HG02623 (cell line): ENCODE measurements around the gene RAP1GAP.

Experiments used
- ATAC-seq: cut with Tn5 transposase; IDR thresholded peaks from one replicate; pipeline ENCODE4 v1.9.1; 2021; ENCODE audit warnings: moderate library complexity; ENCODE audit not compliant: unreplicated experiment

Gene RAP1GAP

DNA sequence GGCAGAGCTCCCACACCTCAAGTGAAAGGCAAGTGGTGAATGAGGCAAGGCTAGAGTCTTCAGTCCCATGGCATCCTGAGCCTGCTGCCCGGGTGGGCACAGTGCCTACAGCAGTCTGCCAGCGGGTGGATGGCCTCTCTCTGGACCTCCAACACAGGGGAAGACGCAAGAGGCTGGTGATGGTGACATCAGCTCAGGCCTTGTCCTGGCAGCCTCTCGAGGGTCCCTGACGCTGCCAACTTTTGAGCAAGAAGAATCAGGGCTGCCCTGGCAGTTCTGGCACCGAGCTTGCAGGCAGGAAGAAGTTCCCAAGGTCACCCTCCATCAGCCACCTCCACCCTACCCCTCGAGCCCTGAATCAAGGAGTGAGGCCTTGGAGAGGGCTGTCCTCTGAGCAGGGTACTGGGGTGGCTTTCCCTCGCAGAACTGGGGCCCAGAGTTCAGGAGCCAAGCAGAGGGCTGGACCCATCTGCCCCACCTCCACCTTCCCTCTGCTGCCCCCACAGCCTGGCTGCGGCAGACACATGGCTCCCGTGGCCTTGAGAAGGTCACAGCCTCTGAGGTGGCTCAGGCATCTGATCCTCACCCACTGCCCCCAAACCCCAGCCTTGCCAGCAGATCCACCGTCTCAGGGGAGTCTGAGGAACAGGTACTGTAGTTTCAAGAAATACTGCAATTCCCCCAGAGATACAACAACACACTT, 5.8 kb downstream of the RAP1GAP start:
- no peak for ATAC-seq

DNA sequence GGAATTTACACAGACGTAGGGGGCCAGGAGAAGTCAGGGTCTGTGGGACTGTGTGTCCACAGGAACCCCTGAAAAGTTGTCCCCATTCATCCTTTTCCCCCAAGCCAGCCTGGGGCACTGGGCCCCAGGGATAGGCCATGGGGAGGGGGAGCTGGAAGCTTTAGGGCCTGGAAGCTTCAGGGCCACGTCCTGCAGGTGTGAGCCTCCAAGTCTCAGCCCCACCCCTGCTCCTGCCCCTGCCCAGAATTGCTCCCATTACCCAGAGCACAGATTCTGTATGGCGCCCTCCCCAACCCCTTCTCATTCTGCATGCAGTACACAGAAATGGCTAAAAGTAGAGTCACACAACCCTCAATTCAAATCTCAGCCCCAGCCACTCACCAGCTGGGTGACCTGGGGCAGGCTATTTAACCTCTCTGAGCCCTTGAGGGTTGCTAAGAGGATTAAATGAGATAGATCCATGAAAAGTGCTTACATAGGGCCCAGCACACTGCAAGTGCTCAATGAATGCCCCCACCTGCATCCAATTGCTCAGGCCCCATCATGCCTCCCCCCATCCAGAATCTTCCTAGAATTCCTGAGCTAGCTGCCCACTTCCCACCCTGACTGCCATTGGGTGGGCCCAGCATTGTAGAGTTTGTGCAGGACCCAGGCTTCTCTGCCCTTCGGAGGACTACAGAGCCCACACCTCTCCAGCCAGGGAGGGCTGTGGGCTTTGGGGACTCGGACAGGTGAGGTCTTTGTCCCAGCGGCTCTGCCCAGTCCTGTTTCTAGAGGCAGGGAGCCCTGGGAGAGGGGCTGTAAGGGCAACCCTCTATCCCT, 6.5 kb downstream of the RAP1GAP start:
- ATAC-seq = no peak

DNA sequence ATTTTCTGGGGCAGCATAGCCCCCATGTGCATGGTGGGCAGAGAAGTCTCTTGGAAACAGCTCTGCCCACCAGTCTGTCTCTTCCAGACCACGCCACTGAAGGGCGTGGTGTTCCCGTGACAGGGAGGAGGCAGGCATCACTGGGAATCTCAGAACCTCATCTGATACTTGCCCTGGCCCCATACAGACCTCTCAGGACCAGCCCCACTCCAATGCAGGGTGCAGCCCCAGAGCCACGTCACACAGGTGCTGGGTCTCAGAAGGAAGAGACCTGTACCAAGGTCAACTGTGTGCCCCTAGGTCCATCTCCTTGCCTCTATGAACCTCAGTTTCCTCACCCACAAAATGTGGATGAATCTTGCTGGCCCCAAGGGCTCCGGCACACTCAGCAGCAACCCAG, 7.3 kb downstream of the RAP1GAP start:
- ATAC-seq = no peak

DNA sequence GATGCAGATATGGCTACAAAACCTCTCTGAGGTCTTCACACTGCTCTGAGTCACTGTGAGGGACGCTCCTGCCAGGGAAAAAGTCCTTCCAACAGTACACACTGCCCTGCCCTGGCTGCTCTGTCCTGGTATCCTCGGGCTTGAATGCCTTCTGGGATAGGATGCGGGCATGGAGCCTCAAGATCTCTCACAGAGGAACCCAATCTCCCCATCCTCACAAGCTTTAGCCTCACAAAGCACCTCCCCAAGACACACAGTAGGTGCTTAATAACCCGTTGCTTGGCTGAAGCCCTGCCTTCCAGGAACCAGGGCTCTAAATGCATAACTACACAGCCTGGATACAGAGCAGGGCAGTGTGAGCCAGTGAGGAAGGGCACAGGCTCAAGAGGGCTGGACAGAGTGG, 9.2 kb downstream of the RAP1GAP start:
- no peak for ATAC-seq

DNA sequence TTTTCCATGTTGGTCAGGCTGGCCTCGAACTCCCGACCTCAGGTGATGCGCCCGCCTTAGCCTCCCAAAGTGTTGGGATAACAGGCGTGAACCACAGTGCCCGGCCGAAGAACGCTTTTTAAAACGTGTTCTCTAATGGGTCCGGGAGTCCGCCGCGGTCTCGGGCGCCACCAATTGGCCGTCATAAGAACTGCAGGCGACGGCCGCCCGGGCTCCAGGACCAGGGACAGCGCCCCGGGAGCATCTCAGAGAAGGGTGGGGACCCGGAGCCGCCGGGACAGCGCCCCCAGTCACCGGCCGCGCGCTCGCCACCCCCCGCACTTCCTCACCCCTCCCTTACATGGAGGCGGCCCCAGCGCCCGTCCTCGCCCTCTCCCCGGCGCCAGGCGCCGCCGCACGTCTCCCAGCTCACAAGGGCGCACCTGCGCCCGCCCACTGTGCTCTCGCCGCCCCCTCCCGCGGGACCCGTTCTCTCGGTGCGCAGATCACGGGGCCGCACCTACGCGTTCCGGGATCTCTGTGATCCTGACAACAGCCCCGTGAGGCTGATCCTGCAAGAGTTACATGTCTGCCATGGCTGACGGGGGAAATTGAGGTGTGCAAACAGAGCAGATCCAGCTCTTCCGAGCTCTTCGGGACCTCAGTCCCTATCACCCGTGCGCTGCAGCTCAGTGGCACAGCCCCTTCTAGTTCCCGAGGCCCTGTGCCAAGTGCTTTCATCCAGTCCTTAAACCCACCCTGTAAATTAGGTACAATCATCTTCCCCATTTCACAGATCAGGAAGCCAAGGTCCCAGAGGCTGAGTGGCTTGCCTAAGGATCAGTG, 9.8 kb downstream of the RAP1GAP start:
- ATAC-seq = no peak

DNA sequence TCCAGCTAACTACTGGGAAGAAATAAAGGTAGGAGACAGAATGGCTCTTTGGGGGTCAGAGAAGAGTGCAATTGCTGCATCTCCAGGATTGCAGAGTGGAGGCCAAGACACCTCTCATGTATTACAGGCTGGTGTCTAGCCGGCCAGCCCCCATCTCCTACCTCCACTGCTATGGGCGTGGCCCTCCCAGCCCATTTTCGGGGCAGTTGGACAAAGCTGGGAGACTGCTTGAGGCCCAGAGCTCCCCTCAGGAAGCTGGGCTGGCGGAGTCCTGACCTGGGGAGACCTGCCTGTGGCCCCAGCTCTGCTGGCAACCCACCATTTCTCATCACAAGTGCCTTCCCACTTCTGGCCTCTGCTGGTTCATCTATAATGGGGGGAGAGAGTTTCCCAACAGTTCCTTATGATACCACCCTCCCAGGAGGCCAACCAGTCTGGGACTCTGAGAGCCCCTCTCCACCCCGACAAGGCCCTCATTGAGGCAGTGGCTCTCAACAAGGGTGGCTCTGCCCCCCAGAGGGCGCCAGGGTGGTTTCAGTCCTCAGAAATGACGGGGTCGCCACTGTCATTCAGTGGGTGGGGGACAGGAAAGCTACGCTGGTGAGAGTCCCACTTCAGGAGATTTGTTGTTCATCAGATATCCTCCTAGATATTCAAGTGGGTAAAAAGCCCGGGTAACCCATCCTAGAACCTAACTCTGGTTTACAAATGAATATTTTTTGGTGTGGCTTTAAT, 11.5 kb downstream of the RAP1GAP start:
- no peak for ATAC-seq

DNA sequence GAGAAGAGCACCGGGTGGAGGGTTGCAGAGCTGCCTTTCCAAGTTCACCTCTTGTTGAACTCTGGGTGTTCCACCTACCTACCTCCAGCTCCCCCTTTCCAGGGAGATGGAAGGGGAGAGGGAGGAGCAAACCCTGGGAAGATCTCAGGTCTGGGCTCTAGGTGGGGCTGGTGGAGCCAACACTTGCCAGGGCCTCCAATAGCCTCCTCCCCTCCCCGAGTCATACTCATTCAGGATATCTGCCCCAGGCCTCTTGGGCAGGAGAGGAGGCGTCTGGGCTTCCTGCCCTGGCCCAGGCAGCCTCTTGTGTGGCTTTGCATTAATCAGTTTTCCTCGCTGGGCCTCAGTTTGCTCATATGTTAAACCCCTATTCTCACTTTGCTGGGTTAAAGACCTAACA, 13.4 kb downstream of the RAP1GAP start:
- ATAC-seq = no peak

DNA sequence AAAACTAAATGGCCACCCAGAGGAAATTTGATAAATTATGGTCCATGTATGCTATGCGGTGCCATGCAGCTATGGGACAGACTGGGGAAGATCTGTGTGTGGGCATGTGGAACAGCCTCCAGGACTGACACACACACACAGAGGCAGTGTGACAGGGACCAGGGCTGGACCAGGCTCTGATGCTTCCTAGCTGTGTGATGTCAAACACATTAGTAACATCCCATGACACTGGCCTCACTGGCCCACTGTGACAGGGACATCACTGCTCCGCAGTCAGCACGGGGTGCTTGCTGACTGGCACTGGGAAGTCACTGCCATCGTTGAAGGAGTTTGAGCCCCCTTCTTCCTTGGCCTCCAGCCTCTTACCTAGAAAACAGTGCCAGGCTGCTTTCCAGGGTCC, 13.9 kb downstream of the RAP1GAP start:
- no peak for ATAC-seq

DNA sequence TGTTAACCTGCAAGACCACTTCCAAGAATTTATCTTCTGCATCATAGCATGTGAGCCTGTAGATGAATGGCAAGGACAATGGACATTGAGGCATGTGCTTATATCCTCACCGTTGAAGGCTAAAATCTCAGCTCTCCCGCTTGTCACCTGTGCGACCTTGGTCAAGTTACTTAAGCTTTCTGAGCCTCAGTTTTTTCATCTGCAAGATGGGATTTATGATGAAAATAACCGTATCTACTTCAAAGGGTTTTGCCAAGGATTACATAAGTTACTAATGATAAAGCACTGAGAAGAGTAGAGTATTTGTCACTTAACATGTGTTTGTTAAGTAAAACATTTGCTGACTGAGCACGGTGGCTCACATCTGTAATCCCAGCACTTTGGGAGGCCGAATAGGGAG, 14.9 kb downstream of the RAP1GAP start:
- no peak for ATAC-seq

DNA sequence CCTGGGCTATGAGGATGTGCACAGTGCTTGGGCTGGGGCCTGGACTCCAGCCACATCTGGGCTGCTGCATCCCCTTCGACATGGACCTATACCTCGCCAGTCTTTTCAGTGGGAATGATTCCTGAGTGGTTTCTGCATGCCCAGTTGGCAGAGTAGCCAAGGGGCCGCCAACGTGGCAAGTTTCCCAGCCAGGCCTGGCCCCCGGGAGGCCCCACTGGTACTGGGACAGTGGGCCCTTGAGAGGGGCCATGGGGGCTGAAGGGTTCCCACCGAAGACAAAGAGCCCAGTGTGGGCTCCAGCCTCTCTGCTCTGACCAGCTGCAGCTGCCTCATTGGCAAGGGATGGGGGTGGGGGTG, 15.4 kb downstream of the RAP1GAP start:
- ATAC-seq = no peak

DNA sequence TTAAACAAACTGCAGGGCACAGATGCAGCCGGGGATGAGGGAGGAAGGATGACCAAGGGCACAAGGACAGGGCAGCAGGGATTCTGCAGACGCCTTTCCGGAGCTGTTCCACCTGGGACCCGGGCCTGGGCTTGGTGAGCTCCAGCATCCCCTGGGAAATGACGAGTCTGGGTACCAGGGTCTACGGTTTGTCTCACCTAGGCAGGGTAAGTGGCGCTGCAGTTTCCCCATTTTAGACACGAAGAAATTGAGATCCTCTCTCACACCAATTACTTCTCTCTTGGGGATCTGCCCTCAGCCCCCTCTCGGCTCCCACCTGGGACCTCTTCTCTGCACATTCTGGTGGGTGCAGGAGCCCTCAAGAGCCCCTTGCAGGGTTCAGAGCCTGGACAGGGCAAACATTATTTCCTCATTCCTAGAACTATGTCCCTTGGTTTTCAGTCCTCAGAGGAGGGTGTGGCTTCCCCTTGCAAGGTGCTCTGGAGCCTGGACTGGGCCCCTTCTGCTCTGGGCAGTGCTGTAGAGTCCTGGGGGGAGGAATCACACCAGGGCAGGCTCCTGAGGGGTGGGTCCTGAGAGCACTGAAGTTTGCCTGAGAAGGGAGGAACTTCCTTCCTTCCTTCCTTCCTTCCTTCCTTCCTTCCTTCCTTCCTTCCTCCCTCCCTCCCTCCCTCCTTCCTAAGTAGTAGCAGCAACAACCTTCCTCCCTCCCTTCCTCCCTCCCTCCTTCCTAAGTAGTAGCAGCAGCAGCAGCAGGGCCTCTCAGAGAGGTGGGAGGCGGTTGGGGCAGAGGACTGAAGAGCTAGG, 16.0 kb downstream of the RAP1GAP start:
- ATAC-seq = no peak

DNA sequence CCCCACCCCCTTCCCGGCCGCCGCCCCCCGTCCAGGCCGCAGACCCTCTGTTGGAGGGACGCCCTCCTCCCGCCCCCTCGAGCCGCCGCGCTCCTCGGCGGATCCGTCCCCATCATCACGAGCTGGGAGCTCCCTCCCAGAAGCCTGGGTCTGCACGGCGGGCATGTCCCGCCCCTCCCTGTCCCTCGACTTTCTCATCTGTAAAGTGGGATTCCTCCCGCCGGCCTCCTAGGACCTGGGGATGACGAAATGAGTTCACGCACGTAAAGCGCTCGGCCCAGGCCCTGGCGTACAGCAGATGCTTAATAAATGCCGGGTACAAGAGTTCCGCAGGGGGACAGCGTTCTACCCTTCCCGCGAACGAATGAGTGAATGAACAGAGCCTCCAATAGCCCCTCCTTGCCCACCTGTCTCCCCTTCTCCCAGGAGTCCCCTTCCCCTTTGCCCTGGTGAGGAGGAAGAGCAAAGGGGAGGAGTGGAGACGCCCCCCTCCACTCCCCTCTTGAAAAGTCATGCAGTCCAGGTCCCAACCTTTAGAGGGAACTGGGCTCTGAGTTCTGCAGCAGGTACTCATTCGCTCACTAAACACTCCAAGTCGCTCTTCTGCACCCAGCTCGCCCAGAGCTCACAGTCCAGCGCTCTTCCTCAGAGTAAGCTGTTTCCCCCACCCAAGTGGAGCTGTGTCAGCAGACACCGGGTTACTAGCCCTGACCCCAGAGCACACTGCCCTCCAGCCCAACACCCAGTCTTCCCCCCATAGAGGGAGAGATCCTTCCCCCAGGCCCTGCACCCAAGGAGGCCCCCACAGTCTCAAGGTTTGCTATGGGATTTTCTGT, 16.8 kb downstream of the RAP1GAP start:
- ATAC-seq = no peak

DNA sequence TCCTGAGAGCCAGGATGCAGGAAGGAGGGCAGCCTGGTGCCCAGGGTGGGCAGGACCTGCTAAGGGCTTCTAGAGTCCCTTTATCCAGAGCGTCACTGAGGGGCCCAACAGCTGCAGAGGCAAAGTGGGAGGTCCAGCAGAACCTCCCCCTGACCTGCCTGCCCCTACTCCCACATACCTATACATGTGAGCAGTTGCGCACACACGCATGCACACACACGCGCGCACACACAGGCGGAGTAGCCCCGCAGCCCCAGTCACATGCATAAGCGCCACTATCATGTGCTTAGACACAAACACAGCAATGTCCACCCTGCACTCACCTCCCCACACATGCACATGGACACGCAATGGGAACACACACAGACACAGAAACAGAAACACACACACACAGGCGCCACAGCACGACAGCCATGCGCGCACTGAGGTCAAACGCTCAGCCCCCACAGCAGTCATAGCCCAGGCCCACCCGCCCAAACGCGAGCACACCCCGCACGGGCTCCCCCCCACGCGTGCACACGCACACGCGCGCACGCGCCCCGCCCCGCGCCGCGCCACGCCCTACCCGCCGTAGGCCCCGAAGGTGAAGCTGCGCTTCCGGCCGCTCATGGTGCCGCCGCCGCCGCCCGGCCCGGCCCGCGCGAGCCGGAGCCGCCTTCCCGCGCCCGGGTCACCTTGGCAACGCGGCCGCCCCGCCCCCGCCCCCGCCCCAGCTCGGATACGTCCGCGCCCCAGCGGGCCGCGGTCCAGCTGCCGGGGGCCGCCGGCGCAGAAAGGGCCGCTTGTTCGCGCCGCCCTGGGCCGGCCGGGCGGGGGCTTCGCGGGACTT, 17.7 kb downstream of the RAP1GAP start:
- no peak for ATAC-seq

DNA sequence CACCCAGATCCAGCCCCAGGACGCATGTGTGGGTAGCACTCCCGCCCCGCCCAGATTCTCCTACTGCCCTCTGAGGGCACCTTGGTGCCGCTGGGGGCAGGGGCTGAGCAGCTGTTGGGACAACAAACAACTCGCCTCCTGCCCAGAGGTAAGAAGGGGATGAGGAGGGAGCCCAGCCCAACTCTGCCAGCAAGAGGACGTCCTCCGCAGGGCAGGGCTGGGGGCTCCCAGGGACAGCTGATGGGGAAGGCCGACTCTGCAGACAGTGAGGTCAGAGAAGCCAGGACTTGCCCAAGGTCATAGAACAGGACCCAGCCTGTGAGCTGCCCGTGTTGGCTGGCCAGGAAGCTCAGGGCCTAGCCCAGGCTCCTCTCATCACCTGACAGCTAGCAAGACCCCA, 18.8 kb downstream of the RAP1GAP start:
- no peak for ATAC-seq

DNA sequence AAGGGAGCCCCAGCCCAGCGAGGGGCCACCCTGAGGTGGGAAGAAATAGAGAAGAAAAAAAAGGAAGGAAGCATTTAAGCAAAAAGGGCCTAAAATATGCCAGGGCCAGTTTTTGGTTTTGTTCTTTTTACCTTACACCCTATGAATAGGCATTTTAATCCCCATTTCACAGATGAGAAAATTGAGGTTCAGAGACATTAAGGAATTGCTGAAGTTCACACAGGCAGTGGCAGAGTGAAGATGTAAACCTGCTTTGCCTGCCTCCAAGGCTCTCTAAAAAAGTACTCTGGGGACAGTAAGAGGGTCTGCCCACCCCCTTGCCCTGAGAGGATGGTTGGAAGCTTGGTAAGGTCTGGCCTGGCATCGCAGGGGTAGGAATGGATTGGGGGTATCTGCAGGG, 19.8 kb downstream of the RAP1GAP start:
- no peak for ATAC-seq

DNA sequence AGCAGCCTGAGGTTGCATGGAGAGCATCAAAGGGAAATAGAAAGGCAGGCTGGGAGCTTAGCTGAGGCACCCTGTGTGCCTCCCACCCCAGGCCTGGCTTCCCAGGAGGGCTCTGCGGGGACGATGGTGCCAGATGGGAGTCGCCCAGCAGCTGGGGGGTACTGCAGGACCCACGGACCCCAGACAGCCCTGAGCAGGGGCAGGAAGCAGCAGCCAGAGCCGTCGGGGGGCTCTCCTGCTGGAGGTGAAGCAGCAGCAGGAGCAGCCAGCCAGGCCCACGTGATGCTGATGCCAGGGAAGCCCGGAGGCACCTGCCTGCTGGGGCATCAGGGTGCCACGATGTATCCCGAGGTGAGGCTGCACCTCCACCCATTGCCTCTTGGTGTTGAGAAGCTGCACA, 20.4 kb downstream of the RAP1GAP start:
- ATAC-seq = no peak

DNA sequence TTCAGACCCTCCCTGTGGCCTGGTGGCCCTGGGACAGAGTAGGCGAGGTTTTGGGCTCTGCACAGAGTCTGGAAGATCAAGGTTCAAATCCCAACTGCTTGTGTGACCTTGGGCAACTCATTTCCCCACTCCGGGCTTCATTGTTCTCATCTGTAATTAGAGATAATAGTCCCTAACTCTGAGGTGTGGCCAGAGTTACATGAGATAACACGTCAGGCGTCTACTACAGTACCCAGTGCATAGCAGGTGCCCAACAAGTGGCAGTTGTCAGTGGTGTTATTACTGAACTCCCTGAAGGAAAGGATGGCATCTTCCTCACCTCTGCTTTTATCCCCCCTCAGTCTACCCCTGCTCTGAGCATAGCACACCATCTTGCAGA, 20.8 kb downstream of the RAP1GAP start:
- ATAC-seq = no peak
